ENCODE data around the gene ARID4A. TPM values are rescaled to one million over a fixed set of nuclear protein-coding genes. Genes with fewer than 3 reads are reported as not detected.
A peak's percentile ranks its signal among the peaks of the same experiment; 100 is the strongest.

ARID4A gene
- total and polyA plus RNA-seq, 2 of the 13 experiments (the other 11 are each of a cell fraction or from before 2014, with no cell fraction given), result 7.2 to 9.7 TPM

GRCh38 chr14:58297762-58298476 is 436 bp upstream of the ARID4A start (continued):
- TF ChIP-seq ZBTB2 (CRISPR knock-in tag; IDR thresholded peaks at IDR 0.05; ENCODE audit: low read depth), result no peak
- TF ChIP-seq SIX4 (CRISPR knock-in tag; IDR thresholded peaks at IDR 0.05), result 0 out of 2 replicates have a peak, but pooled peaks have one; percentile 31
- 0 out of 2 replicates have a peak, but pooled peaks have one; percentile 33 for TF ChIP-seq ZXDC (CRISPR knock-in tag; IDR thresholded peaks at IDR 0.05)
- peak; percentile 97 for TF ChIP-seq ZNF775 (CRISPR knock-in tag; IDR thresholded peaks at IDR 0.05; ENCODE audit: borderline replicate concordance)
- 0 out of 2 replicates have a peak, but pooled peaks have one; percentile 36 for TF ChIP-seq ZNF230 (CRISPR knock-in tag; IDR thresholded peaks at IDR 0.05)
- peak; percentile 96 for TF ChIP-seq GABPB1 (CRISPR knock-in tag; IDR thresholded peaks at IDR 0.05)
- TF ChIP-seq MAF1 (CRISPR knock-in tag; IDR thresholded peaks at IDR 0.05; ENCODE audit: borderline replicate concordance), result 0 out of 2 replicates have a peak, but pooled peaks have one; percentile 20
- 0 out of 2 replicates have a peak, but pooled peaks have one; percentile 11 for TF ChIP-seq MIER3 (CRISPR knock-in tag; IDR thresholded peaks at IDR 0.05; ENCODE audit: borderline replicate concordance)
- TF ChIP-seq HIC2 (CRISPR knock-in tag; IDR thresholded peaks at IDR 0.05; ENCODE audit: low read depth), result no peak
- no peak; the same call in 1 of the 2 replicates for TF ChIP-seq HBP1 (CRISPR knock-in tag; IDR thresholded peaks at IDR 0.05; ENCODE audit: low read depth)
- TF ChIP-seq PBX3 (CRISPR knock-in tag; IDR thresholded peaks at IDR 0.05; ENCODE audit: borderline replicate concordance), result no peak
- peak; percentile 70; the same call in 1 of the 2 replicates for TF ChIP-seq KDM4B (CRISPR knock-in tag; IDR thresholded peaks at IDR 0.05)
- TF ChIP-seq KLF6 (CRISPR knock-in tag; IDR thresholded peaks at IDR 0.05), result peak; percentile 68; the same call in 1 of the 2 replicates
- no peak for TF ChIP-seq CSRNP2 (CRISPR knock-in tag; conservative IDR thresholded peaks at IDR 0.05; ENCODE audit: low read depth)
- no peak for TF ChIP-seq HNRNPK (IDR thresholded peaks at IDR 0.05; ENCODE audit: low read depth, low read length, poor library complexity, severe bottlenecking)
- TF ChIP-seq CBX1 (IDR thresholded peaks at IDR 0.05; ENCODE audit: low read depth), result peak; percentile 62
- 0 out of 2 replicates have a peak, but pooled peaks have one; percentile 21 for TF ChIP-seq ERF (CRISPR knock-in tag; IDR thresholded peaks at IDR 0.05)
- TF ChIP-seq ZNF441 (CRISPR knock-in tag; IDR thresholded peaks at IDR 0.05; ENCODE audit: borderline replicate concordance), result peak; percentile 72

Measured in HepG2 (cell line).